Neural progenitor cell (in vitro differentiated cells): ENCODE results near the gene ACTL10. TPM values are rescaled to one million over a fixed set of nuclear protein-coding genes. Genes with fewer than 3 reads are reported as not detected.

Experiments used
- DNase-seq: peaks from one replicate; pipeline ENCODE4 v3.0.0-alpha.2; 2016; ENCODE audit warnings: low spot score
- H2AFZ ChIP-seq: fragments of 200-600 bp; sonication (generic); replicated peaks from 2 replicates; pipeline ENCODE4 v1.6.1; 2016; ENCODE audit warnings: antibody characterized with exemption
- H3F3A ChIP-seq: fragments of 200-600 bp; sonication (generic); 2 replicates; pipeline ENCODE4 v1.6.1; 2016; ENCODE audit warnings: antibody characterized with exemption, low read depth
- H3K27ac ChIP-seq: fragments of 200-600 bp; sonication (generic); 2 replicates; pipeline ENCODE4 v1.5.1; 2016; ENCODE audit warnings: mild to moderate bottlenecking
- H3K27me3 ChIP-seq: fragments of 200-600 bp; sonication (generic); 2 replicates; pipeline ENCODE4 v1.6.1; 2016; ENCODE audit warnings: mild to moderate bottlenecking, moderate library complexity
- H3K36me3 ChIP-seq: fragments of 200-600 bp; sonication (generic); 2 replicates; pipeline ENCODE4 v1.5.1; 2016
- H3K4me1 ChIP-seq: fragments of 200-600 bp; sonication (generic); 2 replicates; pipeline ENCODE4 v1.6.1; 2016; ENCODE audit warnings: mixed run types
- H3K4me2 ChIP-seq: fragments of 200-600 bp; sonication (generic); 2 replicates; pipeline ENCODE4 v1.6.1; 2016
- H3K4me3 ChIP-seq: fragments of 200-600 bp; sonication (generic); 2 replicates; pipeline ENCODE4 v1.5.1; 2016
- H3K79me2 ChIP-seq: fragments of 200-600 bp; sonication (generic); 2 replicates; pipeline ENCODE4 v1.6.1; 2016; ENCODE audit warnings: low read depth
- H3K9ac ChIP-seq: fragments of 200-600 bp; sonication (generic); 2 replicates; pipeline ENCODE4 v1.6.1; 2016
- H3K9me3 ChIP-seq: fragments of 200-600 bp; sonication (generic); 2 replicates; pipeline ENCODE4 v1.5.1; 2016; ENCODE audit warnings: low read depth
- H4K20me1 ChIP-seq: fragments of 200-600 bp; sonication (generic); 2 replicates; pipeline ENCODE4 v1.6.1; 2016; ENCODE audit warnings: low read depth
- H3K27ac Mint-ChIP-seq: 3 replicates; pipeline ENCODE4 v1.8.0; 2021; ENCODE audit warnings: mixed read lengths
- H3K27me3 Mint-ChIP-seq: 2 replicates; pipeline ENCODE4 v1.8.0; 2022; ENCODE audit warnings: low read depth, mild to moderate bottlenecking, inconsistent platforms, moderate library complexity, mixed read lengths; ENCODE audit not compliant: insufficient read depth
- H3K36me3 Mint-ChIP-seq: 3 replicates; pipeline ENCODE4 v1.8.0; 2021; ENCODE audit warnings: mixed read lengths
- H3K4me1 Mint-ChIP-seq: 3 replicates; pipeline ENCODE4 v1.8.0; 2021; ENCODE audit warnings: mixed read lengths
- H3K4me3 Mint-ChIP-seq: 3 replicates; pipeline ENCODE4 v1.8.0; 2021; ENCODE audit warnings: mild to moderate bottlenecking, moderate library complexity, mixed read lengths
- H3K9me3 Mint-ChIP-seq: 3 replicates; pipeline ENCODE4 v1.8.0; 2020; ENCODE audit warnings: mixed read lengths
- CTCF ChIP-seq: fragments of 200-600 bp; sonication (generic); IDR thresholded peaks from 2 replicates; pipeline ENCODE4 v1.5.1; 2017; ENCODE audit warnings: antibody characterized with exemption, mild to moderate bottlenecking
- EZH2 ChIP-seq: fragments of 200-600 bp; sonication (generic); IDR thresholded peaks from 2 replicates; pipeline ENCODE4 v1.6.1; 2017; ENCODE audit warnings: antibody characterized with exemption, mild to moderate bottlenecking, moderate library complexity
- EZH2phosphoT487 ChIP-seq: fragments of 200-600 bp; sonication (generic); IDR thresholded peaks from 2 replicates; pipeline ENCODE4 v1.6.1; 2017; ENCODE audit warnings: antibody characterized with exemption
- total RNA-seq: library from RNA; depleted of rRNA; stranded (reverse); fragments of >200 nt; gene quantifications from 2 replicates; pipeline ENCODE4 v1.2.3, GENCODE V29; 2015; ENCODE audit warnings: low replicate concordance

Gene ACTL10
- total RNA-seq, 1 donor from 2014 or later: not detected

- no peak for DNase-seq
- Histone ChIP-seq H3K27me3 (no peaks in the 10 kb centered on the region), H2AFZ (no peak overlapping the region), H3K9me3 (no peaks in the 10 kb centered on the region), H3K27ac (no peak overlapping the region), H4K20me1 (peaks cover 7% of the 10 kb centered on the region), H3K79me2 (no peaks in the 10 kb centered on the region), H3F3A (no peaks in the 10 kb centered on the region), H3K4me3 (no peak overlapping the region), H3K36me3 (no peaks in the 10 kb centered on the region), H3K9ac (no peak overlapping the region), H3K4me2 (no peak overlapping the region), H3K4me1 (no peaks in the 10 kb centered on the region)
- peaks cover 7% of the 10 kb centered on the region for H3K36me3 Mint-ChIP-seq
- no peak overlapping the region for H3K4me3 Mint-ChIP-seq
- no peaks in the 10 kb centered on the region for H3K27me3 Mint-ChIP-seq
- peaks cover 5% of the 10 kb centered on the region for H3K4me1 Mint-ChIP-seq
- H3K9me3 Mint-ChIP-seq: no peaks in the 10 kb centered on the region
- TF ChIP-seq CTCF: no peak
- TF ChIP-seq EZH2phosphoT487: no peak
- TF ChIP-seq EZH2: no peak
- no peak overlapping the region for H3K27ac Mint-ChIP-seq
Observed at GRCh38 chr20:33650111-33650752, 16.5 kb upstream of the ACTL10 start.

- no peak for TF ChIP-seq EZH2phosphoT487
- no peak for TF ChIP-seq EZH2
- TF ChIP-seq CTCF: no peak
- Histone ChIP-seq H3F3A (no peaks in the 10 kb centered on the region), H3K4me1 (no peaks in the 10 kb centered on the region), H3K36me3 (no peaks in the 10 kb centered on the region), H3K27me3 (no peaks in the 10 kb centered on the region), H3K4me3 (no peak overlapping the region), H3K27ac (no peak overlapping the region), H3K79me2 (no peaks in the 10 kb centered on the region), H4K20me1 (peaks cover 7% of the 10 kb centered on the region), H3K4me2 (no peak overlapping the region), H3K9me3 (no peaks in the 10 kb centered on the region), H3K9ac (no peak overlapping the region), H2AFZ (no peak overlapping the region)
- Mint-ChIP-seq H3K27ac (no peak overlapping the region), H3K27me3 (no peaks in the 10 kb centered on the region), H3K36me3 (peaks cover 2% of the 10 kb centered on the region), H3K9me3 (no peaks in the 10 kb centered on the region), H3K4me1 (peaks cover 5% of the 10 kb centered on the region), H3K4me3 (no peak overlapping the region)
- DNase-seq: no peak
Observed at GRCh38 chr20:33650753-33651561, 15.8 kb upstream of the ACTL10 start.

GRCh38 chr20:33651562-33652048 is 15.1 kb upstream of the ACTL10 start:
- Histone ChIP-seq H3K4me3 (no peak overlapping the region), H3K27me3 (no peaks in the 10 kb centered on the region), H3K4me2 (no peak overlapping the region), H3K27ac (no peak overlapping the region), H3F3A (no peaks in the 10 kb centered on the region), H3K4me1 (no peaks in the 10 kb centered on the region), H3K36me3 (no peaks in the 10 kb centered on the region), H2AFZ (no peak overlapping the region), H3K9me3 (no peaks in the 10 kb centered on the region), H4K20me1 (peaks cover 7% of the 10 kb centered on the region), H3K9ac (no peak overlapping the region), H3K79me2 (no peaks in the 10 kb centered on the region)
- H3K4me1 Mint-ChIP-seq: peaks cover 5% of the 10 kb centered on the region
- peaks cover 2% of the 10 kb centered on the region for H3K27me3 Mint-ChIP-seq
- no peaks in the 10 kb centered on the region for H3K9me3 Mint-ChIP-seq
- no peak overlapping the region for H3K27ac Mint-ChIP-seq
- DNase-seq: no peak
- no peak overlapping the region for H3K4me3 Mint-ChIP-seq
- TF ChIP-seq EZH2 (no peak), CTCF (no peak), EZH2phosphoT487 (no peak)
- no peaks in the 10 kb centered on the region for H3K36me3 Mint-ChIP-seq
